Kidney (tissue), 14 donors: Measurements from ENCODE around the gene PPTC7. TPM values are rescaled to one million over a fixed set of nuclear protein-coding genes. Genes with fewer than 3 reads are reported as not detected.

Source experiments
- DNase-seq, 5 donors: peaks; one replicate each; pipeline ENCODE4 v3.0.0-alpha.2; 2013 to 2020
- FAIRE-seq: peaks from 2 replicates; lab custom pipeline; 2012; peaks lifted over from hg19 to GRCh38; lab: Jason Lieb, UNC
- H3K27ac ChIP-seq, 2 donors: one replicate each; pipeline ENCODE4 v1.7.0; 2013; ENCODE audit warnings: low read depth in 2 of 2, low read length in 2 of 2, inconsistent platforms in 1 of 2
- H3K27me3 ChIP-seq: one replicate; pipeline ENCODE4 v1.7.1; 2013; ENCODE audit warnings: low read length, inconsistent platforms; ENCODE audit not compliant: control insufficient read depth, insufficient read depth
- H3K36me3 ChIP-seq, 3 donors: one replicate each; pipeline versions ENCODE4 v1.7.0 to v1.7.1; 2013; ENCODE audit warnings: low read length in 3 of 3, control low read depth in 1 of 3, inconsistent platforms in 1 of 3; ENCODE audit not compliant: insufficient read depth in 3 of 3, control insufficient read depth in 2 of 3
- H3K4me1 ChIP-seq, 3 donors: one replicate each; pipeline versions ENCODE4 v1.7.0 to v1.7.1; 2013; ENCODE audit warnings: low read length in 3 of 3, inconsistent platforms in 1 of 3, low read depth in 1 of 3; ENCODE audit not compliant: control insufficient read depth in 2 of 3, insufficient read depth in 2 of 3
- H3K4me3 ChIP-seq, 3 donors: one replicate each; pipeline versions ENCODE4 v1.7.0 to v1.8.1; 2013; ENCODE audit warnings: low read length in 3 of 3, control low read depth in 1 of 3, inconsistent platforms in 1 of 3
- H3K9ac ChIP-seq, 3 donors: one replicate each; pipeline versions ENCODE4 v1.7.0 to v1.7.1; 2013; ENCODE audit warnings: low read length in 3 of 3, control low read depth in 1 of 3, inconsistent platforms in 1 of 3
- H3K9me3 ChIP-seq, 3 donors: one replicate each; pipeline versions ENCODE4 v1.7.0 to v1.7.1; 2013; ENCODE audit warnings: low read length in 3 of 3, control low read depth in 1 of 3, inconsistent platforms in 1 of 3; ENCODE audit not compliant: control insufficient read depth in 2 of 3, insufficient read depth in 1 of 3
- intact Hi-C: fragments of 100-400 bp; cut with DNase I; formaldehyde crosslinking; loops from one replicate; pipeline ENCODE4 v1.11.1; 2022
- polyA plus RNA-seq: library from polyadenylated mRNA; stranded (reverse); fragments of 350-450 nt; fragmentation: Illumina TruSeq; extraction: RNeasy Lipid Tissue Mini Kit (QIAGEN cat#74804); gene quantifications from one replicate; pipeline ENCODE4 v1.2.3, GENCODE V29; 2014; ENCODE audit warnings: low read depth, low replicate concordance; ENCODE audit not compliant: insufficient read depth
- total RNA-seq: library from RNA; stranded (reverse); fragmentation: NEBNext Ultra II Directional; extraction: Animal tissue kit (Norgen Biotek cat#: 25700); gene quantifications from one replicate; pipeline ENCODE4 v1.2.1, GENCODE V29; 2021
- TF ChIP-seq, protein P1 (sequence below): IDR thresholded peaks from 3 replicates; pipeline ENCODE4 v1.5.1; 2012; ENCODE audit warnings: mild to moderate bottlenecking, moderate library complexity, borderline replicate concordance; ENCODE audit not compliant: insufficient read depth; ENCODE audit errors: extremely low read depth
- donor health status: control.
- donor health status: control.
- donor health status: control.
- donor health status: control.
- donor health status: control.
- donor health status: DM: yes; HTN: yes; CAD: no.
- donor health status: Normal renal cell carcinoma (clear cell type).

Gene PPTC7
- total and polyA plus RNA-seq, 2 donors from 2014 or later = 10.0 to 27.9 TPM

DNA sequence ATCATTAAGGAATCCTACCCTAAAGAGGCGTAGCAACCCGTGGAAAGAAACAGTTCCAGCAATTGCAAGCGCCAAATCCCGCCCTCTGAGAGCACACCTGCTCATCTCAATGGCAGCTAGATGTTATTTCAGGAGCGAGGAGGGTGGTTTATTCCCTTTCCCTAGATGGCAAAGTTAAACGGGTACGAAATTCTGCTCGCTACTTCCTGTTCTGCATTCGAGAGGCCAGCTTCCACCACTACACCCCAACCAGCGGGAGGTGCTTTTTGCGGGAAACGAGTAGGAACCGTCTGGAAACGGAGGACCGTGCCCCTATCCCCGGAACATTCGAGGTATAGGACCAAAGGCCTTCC, 81.7 kb downstream of the PPTC7 start:
- Histone ChIP-seq H3K9ac (peak overlapping the region; percentile 74 to 99 (median 89)), H3K36me3 (no peaks in the 10 kb centered on the region), H3K27me3 (no peaks in the 10 kb centered on the region), H3K4me1 (peaks cover 0 to 13% (median 2%) of the 10 kb centered on the region in 3 donors), H3K27ac (peak overlapping the region; percentile 89), H3K9me3 (no peaks in the 10 kb centered on the region), H3K4me3 (peak overlapping the region; percentile 93 to 99 (median 97))
- DNase-seq = peak in 2 of 5 donors; percentile 56 to 59
- TF ChIP-seq, protein P1, sequence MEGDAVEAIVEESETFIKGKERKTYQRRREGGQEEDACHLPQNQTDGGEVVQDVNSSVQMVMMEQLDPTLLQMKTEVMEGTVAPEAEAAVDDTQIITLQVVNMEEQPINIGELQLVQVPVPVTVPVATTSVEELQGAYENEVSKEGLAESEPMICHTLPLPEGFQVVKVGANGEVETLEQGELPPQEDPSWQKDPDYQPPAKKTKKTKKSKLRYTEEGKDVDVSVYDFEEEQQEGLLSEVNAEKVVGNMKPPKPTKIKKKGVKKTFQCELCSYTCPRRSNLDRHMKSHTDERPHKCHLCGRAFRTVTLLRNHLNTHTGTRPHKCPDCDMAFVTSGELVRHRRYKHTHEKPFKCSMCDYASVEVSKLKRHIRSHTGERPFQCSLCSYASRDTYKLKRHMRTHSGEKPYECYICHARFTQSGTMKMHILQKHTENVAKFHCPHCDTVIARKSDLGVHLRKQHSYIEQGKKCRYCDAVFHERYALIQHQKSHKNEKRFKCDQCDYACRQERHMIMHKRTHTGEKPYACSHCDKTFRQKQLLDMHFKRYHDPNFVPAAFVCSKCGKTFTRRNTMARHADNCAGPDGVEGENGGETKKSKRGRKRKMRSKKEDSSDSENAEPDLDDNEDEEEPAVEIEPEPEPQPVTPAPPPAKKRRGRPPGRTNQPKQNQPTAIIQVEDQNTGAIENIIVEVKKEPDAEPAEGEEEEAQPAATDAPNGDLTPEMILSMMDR = no peak
- intact Hi-C loops = no loop called here
- no peak for FAIRE-seq

DNA sequence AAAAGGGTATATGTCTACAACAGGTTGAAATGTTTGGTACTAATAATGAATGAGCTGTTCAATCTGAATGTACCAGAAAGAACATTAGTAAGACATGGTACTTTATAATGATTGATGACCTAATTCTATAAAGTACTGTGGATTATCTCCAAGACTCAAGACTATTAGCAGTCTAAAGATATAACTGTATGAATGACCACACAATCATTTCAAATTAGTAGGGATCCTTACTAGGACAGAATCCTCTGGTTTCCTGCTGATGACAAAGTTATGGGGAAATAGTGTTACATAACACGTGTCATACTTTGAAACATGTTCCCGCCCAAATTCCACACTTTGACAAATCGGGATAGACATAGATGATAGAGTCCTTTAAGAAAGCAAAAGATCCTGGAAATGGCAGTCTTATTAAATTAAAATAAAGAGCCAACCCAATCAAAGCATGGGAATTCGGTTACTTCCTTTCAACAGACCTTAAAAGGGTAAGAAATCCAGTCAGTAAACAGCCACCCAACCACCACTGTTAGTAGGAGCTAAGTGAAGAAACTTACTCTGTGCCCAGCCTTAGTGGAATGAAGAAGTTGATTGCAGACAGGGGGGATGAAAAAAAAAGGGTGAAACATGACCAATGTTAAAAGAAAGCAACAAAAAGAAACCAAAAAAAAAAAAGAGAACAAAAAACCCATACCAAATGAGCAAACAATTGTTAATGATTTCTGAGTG, 84.0 kb downstream of the PPTC7 start:
- DNase-seq (no peak), FAIRE-seq (no peak)
- no peak overlapping the region for H3K9ac ChIP-seq
- intact Hi-C loops = no loop called here
- no peaks in the 10 kb centered on the region for H3K9me3 ChIP-seq
- H3K4me3 ChIP-seq = no peak overlapping the region
- H3K27ac ChIP-seq = no peak overlapping the region
- TF ChIP-seq, protein P1 = no peak
- peaks cover 0 to 13% (median 2%) of the 10 kb centered on the region in 3 donors for H3K4me1 ChIP-seq
- H3K27me3 ChIP-seq = no peaks in the 10 kb centered on the region
- peaks cover 2 to 14% (median 4%) of the 10 kb centered on the region in 3 donors for H3K36me3 ChIP-seq

Other genes starting within 250 kb of the PPTC7 start
- gene ANAPC7, start 179.6 kb downstream of the PPTC7 start, total RNA-seq = 47.8 TPM
- 31.3 TPM for gene ANAPC7, start 179.6 kb downstream of the PPTC7 start, polyA plus RNA-seq
- 204 TPM for gene ARPC3, start 133.0 kb downstream of the PPTC7 start, total RNA-seq
- gene ARPC3, start 133.0 kb downstream of the PPTC7 start, polyA plus RNA-seq = 325 TPM
- gene GPN3, start 115.1 kb downstream of the PPTC7 start, total RNA-seq = 27.4 TPM
- 31.3 TPM for gene GPN3, start 115.1 kb downstream of the PPTC7 start, polyA plus RNA-seq
- gene FAM216A, start 114.5 kb downstream of the PPTC7 start, total RNA-seq = 4.0 TPM
- gene FAM216A, start 114.5 kb downstream of the PPTC7 start, polyA plus RNA-seq = 4.6 TPM
- gene VPS29, start 81.2 kb downstream of the PPTC7 start, total RNA-seq = 108 TPM
- 153 TPM for gene VPS29, start 81.2 kb downstream of the PPTC7 start, polyA plus RNA-seq
- 1.0 TPM for gene RAD9B, start 81.0 kb downstream of the PPTC7 start, total RNA-seq
- gene RAD9B, start 81.0 kb downstream of the PPTC7 start, polyA plus RNA-seq = 0.17 TPM
- 76.9 TPM for gene TCTN1, start 30.8 kb upstream of the PPTC7 start, total RNA-seq
- 71.2 TPM for gene TCTN1, start 30.8 kb upstream of the PPTC7 start, polyA plus RNA-seq
- 7.1 TPM for gene HVCN1, start 105.8 kb upstream of the PPTC7 start, total RNA-seq
- gene HVCN1, start 105.8 kb upstream of the PPTC7 start, polyA plus RNA-seq = 4.7 TPM
- 82.3 TPM for gene PPP1CC, start 159.6 kb upstream of the PPTC7 start, total RNA-seq
- 57.0 TPM for gene PPP1CC, start 159.6 kb upstream of the PPTC7 start, polyA plus RNA-seq